Erythroblast (primary cell): ENCODE measurements around the gene NEMP1.

Source experiments
- GATA1 ChIP-seq: IDR thresholded peaks from 2 replicates; pipeline ENCODE4 v1.6.1; 2011; ENCODE audit warnings: low read depth, mild to moderate bottlenecking, control low read depth, low read length, moderate library complexity
- POLR2A ChIP-seq: IDR thresholded peaks from 2 replicates; pipeline ENCODE4 v1.6.1; 2011; ENCODE audit warnings: mild to moderate bottlenecking, low read length

- TF ChIP-seq POLR2A (no peak), GATA1 (no peak)
Observed at GRCh38 chr12:57009949-57010626, 68.5 kb downstream of the NEMP1 start.
